OCI-LY7 (cell line): Measurements from ENCODE around the gene KRTAP5-8.

Source experiments
- EZH2phosphoT487 ChIP-seq: fragments of 200-600 bp; sonication (generic); IDR thresholded peaks from 2 replicates; pipeline ENCODE4 v1.6.1; 2018; ENCODE audit warnings: low read depth, borderline replicate concordance, mild to moderate bottlenecking, mixed run types, antibody characterized with exemption, low read length, moderate library complexity, mixed read lengths
- TF ChIP-seq, protein P1 (sequence below): fragments of 200-600 bp; sonication (generic); conservative IDR thresholded peaks from 2 replicates; pipeline ENCODE4 v1.5.1; 2014; ENCODE audit warnings: mild to moderate bottlenecking, antibody characterized with exemption, low read length, moderate library complexity, mixed read lengths

GRCh38 chr11:71495286-71496230, 42.3 kb upstream of the KRTAP5-8 start:
- TF ChIP-seq, protein P1, sequence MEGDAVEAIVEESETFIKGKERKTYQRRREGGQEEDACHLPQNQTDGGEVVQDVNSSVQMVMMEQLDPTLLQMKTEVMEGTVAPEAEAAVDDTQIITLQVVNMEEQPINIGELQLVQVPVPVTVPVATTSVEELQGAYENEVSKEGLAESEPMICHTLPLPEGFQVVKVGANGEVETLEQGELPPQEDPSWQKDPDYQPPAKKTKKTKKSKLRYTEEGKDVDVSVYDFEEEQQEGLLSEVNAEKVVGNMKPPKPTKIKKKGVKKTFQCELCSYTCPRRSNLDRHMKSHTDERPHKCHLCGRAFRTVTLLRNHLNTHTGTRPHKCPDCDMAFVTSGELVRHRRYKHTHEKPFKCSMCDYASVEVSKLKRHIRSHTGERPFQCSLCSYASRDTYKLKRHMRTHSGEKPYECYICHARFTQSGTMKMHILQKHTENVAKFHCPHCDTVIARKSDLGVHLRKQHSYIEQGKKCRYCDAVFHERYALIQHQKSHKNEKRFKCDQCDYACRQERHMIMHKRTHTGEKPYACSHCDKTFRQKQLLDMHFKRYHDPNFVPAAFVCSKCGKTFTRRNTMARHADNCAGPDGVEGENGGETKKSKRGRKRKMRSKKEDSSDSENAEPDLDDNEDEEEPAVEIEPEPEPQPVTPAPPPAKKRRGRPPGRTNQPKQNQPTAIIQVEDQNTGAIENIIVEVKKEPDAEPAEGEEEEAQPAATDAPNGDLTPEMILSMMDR: no peak
- TF ChIP-seq EZH2phosphoT487: no peak
